Measurements from ENCODE around the gene OCRL.

Gene OCRL

GRCh38 chrX:129613596-129613995 is 73.5 kb downstream of the OCRL start:
- TF ChIP-seq CREB1 (IDR thresholded peaks at IDR 0.05; ENCODE audit: low read depth) (no peak), TAF1 (IDR thresholded peaks at IDR 0.05; ENCODE audit: low read depth) (no peak), USF1 (IDR thresholded peaks at IDR 0.05) (no peak), TCF12 (IDR thresholded peaks at IDR 0.05; ENCODE audit: low read depth) (no peak), CEBPB (IDR thresholded peaks at IDR 0.05) (no peak), RAD21 (IDR thresholded peaks at IDR 0.05; ENCODE audit: low read depth) (no peak), FOXM1 (IDR thresholded peaks at IDR 0.05; ENCODE audit: borderline replicate concordance, low read depth) (no peak), ZBTB7A (IDR thresholded peaks at IDR 0.05; ENCODE audit: low read depth) (no peak), MAX (IDR thresholded peaks at IDR 0.05) (no peak), TEAD4 (IDR thresholded peaks at IDR 0.05) (no peak), EP300 (IDR thresholded peaks at IDR 0.05; ENCODE audit: borderline replicate concordance) (no peak), YY1 (IDR thresholded peaks at IDR 0.05; ENCODE audit: low read depth) (no peak), EGR1 (IDR thresholded peaks at IDR 0.05) (no peak), REST (IDR thresholded peaks at IDR 0.05; ENCODE audit: low read depth) (no peak), NFIC (IDR thresholded peaks at IDR 0.05) (no peak)

- TF ChIP-seq EP300 (IDR thresholded peaks at IDR 0.05; ENCODE audit: borderline replicate concordance) (no peak), REST (IDR thresholded peaks at IDR 0.05; ENCODE audit: low read depth) (no peak), TAF1 (IDR thresholded peaks at IDR 0.05; ENCODE audit: low read depth) (no peak), NFIC (IDR thresholded peaks at IDR 0.05) (no peak)
These were observed 74.6 kb downstream of the OCRL start for GRCh38 chrX:129614481-129615255.

GRCh38 chrX:129617420-129617819 is 77.4 kb downstream of the OCRL start:
- TF ChIP-seq MAX (IDR thresholded peaks at IDR 0.05) (no peak), EGR1 (IDR thresholded peaks at IDR 0.05) (no peak), REST (IDR thresholded peaks at IDR 0.05; ENCODE audit: low read depth) (no peak)

GRCh38 chrX:129618997-129619396 is 78.9 kb downstream of the OCRL start:
- TF ChIP-seq REST (IDR thresholded peaks at IDR 0.05; ENCODE audit: low read depth) (no peak), TEAD4 (IDR thresholded peaks at IDR 0.05) (no peak), TAF1 (IDR thresholded peaks at IDR 0.05; ENCODE audit: low read depth) (no peak), CREB1 (IDR thresholded peaks at IDR 0.05; ENCODE audit: low read depth) (no peak), FOXM1 (IDR thresholded peaks at IDR 0.05; ENCODE audit: borderline replicate concordance, low read depth) (no peak), MAX (IDR thresholded peaks at IDR 0.05) (no peak), ZBTB7A (IDR thresholded peaks at IDR 0.05; ENCODE audit: low read depth) (no peak), TCF12 (IDR thresholded peaks at IDR 0.05; ENCODE audit: low read depth) (no peak), EGR1 (IDR thresholded peaks at IDR 0.05) (no peak), NFIC (IDR thresholded peaks at IDR 0.05) (no peak), YY1 (IDR thresholded peaks at IDR 0.05; ENCODE audit: low read depth) (no peak), USF1 (IDR thresholded peaks at IDR 0.05) (no peak), RAD21 (IDR thresholded peaks at IDR 0.05; ENCODE audit: low read depth) (no peak), EP300 (IDR thresholded peaks at IDR 0.05; ENCODE audit: borderline replicate concordance) (no peak), CEBPB (IDR thresholded peaks at IDR 0.05) (no peak)
